ENCODE results near the gene HTN3. TPM values are rescaled to one million over a fixed set of nuclear protein-coding genes. Genes with fewer than 3 reads are reported as not detected.

Gene HTN3
- not detected in 2 replicates for total RNA-seq

GRCh38 chr4:70028159-70028558 lies at the start of gene HTN3:
Gene HTN3, plus strand, starts transcription at chr4:70028459. Its CDS starts 2,282 bp downstream, at chr4:70030741.

GRCh38 chr4:69995526-69996016 lies 32.7 kb upstream of the HTN3 start, which contains the start of gene STATH:
Gene STATH, plus strand, starts transcription at chr4:69995966. Its CDS starts 2,472 bp downstream, at chr4:69998438.

GRCh38 chr4:70050138-70050537 lies 21.9 kb downstream of the HTN3 start, which contains the start of gene HTN1:
Gene HTN1, plus strand, starts transcription at chr4:70050438. Its CDS starts 2,639 bp downstream, at chr4:70053077.

Other genes with a start within 250 kb of the HTN3 start
- gene SULT1E1, start 168.3 kb upstream of the HTN3 start, total RNA-seq, result not detected in 2 replicates
- gene CSN1S1, start 97.4 kb upstream of the HTN3 start, total RNA-seq, result not detected in 2 replicates
- not detected in 2 replicates for gene CSN2, start 62.7 kb upstream of the HTN3 start, total RNA-seq
- not detected in 2 replicates for gene STATH, start 32.5 kb upstream of the HTN3 start, total RNA-seq
- gene HTN1, start 22.0 kb downstream of the HTN3 start, total RNA-seq, result not detected in 2 replicates
- gene PRR27, start 125.8 kb downstream of the HTN3 start, total RNA-seq, result not detected in 2 replicates
- gene ODAM, start 167.3 kb downstream of the HTN3 start, total RNA-seq, result not detected in 2 replicates
- not detected in 2 replicates for gene FDCSP, start 197.7 kb downstream of the HTN3 start, total RNA-seq
- gene CSN3, start 214.1 kb downstream of the HTN3 start, total RNA-seq, result not detected in 2 replicates